ENCODE measurements around the gene JPT2.

- no peak for TF ChIP-seq CTCF (IDR thresholded peaks at IDR 0.05)
- TF ChIP-seq POLR2A (IDR thresholded peaks at IDR 0.05), result no peak
Measured at GRCh38 chr16:1712791-1713261, 34.7 kb downstream of the JPT2 start.

Data from body of pancreas (tissue), 4 donors.